ENCODE data around the gene PDE4D.
"Not testable (repeated sequence)": the region's sequence is repeated elsewhere in the genome, so short reads cannot be mapped to it uniquely, and the experiment has no call there.

Gene PDE4D

DNA sequence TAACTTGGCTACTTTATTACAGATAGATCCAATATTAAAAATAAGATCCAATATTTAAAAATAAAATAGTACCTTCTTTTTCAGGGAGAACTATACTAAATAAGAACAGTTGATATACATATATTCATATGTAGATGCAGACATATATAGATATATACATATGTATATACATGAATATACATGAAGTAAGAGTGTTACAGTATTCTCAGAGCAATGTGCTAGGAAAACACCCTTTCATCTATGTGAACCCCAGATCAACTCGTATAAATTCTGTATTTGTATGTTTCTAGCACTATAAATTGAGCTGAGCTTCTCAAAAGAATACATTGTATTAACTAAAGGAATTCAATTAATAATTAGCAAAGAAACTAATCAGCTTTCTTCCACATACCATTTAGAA lies 287.6 kb downstream of the PDE4D start:
- no peak for DNase-seq

DNA sequence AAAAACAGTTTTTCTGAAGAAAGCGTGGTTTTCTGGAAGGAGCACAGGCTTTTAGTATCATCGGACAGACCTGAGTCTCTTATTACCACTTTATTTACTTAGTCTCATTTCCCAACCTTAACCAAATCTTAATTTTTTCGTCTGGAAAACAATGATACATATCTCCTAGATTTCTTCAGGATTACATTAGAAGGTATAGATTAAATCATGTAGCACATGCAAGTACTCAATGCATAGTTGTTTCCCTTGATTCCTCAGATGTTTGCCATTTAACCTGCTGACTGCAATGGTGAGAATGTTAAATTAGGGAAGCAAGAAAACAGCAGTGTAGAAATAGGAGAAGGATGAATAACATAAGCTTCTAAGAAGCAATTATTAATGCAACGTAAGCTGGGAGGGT lies 289.4 kb downstream of the PDE4D start:
- DNase-seq, result no peak

DNA sequence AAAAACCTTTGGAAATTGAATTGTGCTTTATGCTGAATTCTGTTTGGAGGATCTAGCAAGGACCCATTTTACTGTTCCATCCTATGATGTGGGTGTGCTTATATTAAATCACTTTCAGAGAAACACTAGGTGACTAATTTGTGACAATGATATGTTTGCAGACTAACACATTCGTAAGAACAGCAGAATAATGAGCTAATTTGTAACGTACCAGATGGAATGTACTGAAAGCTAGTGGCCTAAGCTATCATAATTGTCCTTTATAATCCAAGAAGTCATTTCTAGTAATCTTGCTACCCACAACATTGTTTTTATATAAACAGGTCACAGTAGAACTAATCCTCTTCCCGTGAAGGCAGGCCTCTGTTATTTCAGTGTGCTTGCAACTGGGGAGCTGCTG lies 292.5 kb downstream of the PDE4D start:
- no peak for DNase-seq

DNA sequence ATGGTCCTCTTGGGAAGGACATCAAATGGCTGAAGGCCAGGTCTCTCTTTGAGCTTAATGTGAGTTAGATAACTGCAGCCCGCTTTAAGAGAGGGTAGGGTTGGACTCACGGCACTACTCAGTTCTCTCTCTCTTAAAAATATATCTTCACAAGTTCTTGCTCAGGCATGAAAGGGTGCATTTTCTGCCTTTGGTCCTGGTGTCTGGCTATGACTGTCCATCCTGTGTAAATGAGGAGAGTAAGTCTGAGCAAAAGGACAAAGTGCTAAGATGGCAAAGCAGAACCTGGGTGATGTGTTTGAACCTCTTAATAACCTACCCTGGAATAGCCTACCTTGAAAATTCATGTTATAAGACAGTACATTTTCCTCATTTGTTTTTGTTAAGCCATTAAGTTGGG lies 293.4 kb downstream of the PDE4D start:
- no peak for DNase-seq

DNA sequence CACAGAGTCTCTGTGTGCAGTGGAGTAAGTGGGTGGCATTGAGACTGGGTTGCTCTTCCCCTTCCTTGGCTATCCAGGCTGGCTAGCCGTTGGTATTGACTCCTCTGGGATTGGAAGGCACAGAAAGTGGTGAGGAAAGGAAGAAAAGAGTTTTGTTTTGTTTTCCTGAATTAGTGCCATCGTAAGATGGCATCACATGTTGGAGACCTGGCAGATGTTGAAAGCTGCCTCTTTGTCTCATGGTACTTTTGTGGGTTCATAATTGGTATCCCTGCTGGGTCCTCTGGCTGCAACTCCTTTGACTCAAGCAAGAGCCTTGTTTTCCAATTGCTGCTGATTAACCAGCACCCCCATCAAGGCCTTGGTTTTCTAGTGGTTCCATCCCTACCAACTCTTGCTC lies 293.8 kb downstream of the PDE4D start:
- DNase-seq, result no peak

DNA sequence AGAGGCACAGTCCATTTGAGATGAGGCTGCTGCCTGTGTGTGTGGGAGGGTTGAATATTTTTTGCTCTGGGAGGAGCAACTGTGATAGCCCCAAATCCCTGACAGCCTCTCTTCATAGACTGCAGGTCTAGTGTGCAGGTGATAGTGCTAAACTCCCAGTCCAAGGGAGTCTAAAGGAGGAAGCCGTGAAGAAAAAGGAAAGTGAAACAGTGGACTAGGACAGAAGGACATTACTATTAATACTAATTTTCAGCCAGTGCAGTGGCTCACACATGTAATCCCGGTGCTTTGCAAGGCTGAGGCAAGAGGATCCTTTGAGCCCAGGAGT lies 295.0 kb downstream of the PDE4D start:
- no peak for DNase-seq

DNA sequence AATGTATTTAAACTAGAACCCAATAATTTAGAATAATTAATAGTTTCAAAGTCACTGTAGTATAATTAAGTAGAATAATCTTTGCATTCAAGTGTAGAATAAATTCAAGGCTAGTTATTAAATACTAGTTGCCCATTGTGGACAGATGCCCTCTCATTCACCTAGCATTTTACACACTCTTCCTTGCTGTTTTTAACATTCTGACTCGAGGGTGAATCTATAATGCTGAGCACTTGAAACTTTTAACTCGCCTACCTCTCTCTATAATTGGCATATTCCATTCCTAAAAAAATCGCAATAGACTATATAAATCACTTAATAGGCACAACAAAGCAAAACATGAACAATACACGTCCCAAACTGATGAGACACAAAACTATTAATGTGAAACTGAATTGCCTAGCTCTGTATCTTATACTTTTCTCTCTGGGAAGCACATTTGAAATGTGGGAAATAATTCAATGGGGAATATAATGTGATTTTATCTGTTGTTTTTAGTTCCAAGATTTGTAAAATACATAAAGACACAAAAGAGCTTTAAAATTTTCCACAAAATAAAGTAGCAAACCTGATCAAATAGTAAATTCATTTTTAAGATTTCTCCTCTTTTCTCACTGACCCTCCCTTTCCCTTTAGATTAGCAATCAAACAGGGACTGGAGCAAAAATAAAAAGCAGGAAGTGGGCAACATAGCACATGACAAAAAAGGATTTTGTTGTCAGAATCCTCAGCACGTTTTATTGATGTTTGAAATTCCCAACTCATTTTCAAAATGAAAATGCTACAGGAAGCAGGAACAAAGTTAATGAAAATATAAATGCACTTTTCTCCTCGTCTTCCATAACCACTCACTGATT lies 295.6 kb downstream of the PDE4D start:
- DNase-seq, result no peak

DNA sequence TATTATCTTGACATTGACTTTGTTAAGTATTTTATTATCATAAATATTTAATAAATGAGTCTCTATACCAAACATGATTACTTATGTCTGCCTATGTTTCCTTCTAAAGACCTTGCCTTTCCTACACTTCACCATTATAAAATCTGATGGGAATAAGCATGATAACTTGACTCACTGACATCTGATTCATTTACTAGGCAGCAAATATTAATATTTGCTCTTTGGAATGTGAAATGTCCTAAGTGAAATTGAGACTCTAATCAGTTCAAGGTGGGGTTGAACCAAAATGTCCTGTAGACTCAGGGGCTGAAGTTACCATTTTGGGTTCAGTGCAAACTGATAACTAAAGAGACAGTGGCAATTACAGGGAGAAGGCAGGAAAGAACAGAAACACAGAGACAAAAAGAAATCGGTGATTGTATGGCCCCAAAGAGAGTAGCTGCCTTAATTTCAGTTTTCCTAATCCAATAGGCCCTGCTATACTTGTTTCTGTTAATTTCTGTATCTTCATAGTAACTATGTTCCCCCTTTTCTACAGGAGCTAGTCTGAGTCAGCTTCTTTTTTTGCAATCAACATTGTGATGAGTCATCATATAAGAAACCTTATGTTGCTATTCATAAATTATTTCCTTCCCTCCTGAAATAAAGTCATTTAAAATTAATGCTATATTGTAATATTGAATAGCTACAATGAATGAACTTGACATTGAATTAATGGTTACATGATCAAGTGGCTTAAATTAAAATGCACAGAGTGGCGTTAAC lies 296.8 kb downstream of the PDE4D start:
- DNase-seq, result peak; percentile 57

DNA sequence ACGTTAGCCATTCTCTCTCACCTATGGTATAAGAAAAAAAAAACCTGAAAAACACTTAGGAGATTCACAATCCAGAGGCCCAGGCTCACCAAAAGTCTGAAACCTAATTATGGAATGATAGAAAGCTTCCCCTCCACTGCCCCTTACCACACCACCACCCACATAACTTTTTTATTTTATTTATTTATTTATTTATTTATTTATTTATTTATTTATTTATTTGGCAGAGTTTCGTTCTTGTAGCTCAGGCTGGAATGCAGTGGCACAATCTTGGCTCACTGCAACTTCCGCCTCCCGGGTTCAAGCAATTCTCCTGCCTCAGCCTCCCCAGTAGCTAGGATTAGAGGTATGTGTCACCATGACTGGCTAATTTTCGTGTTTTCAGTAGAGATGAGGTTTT lies 299.4 kb downstream of the PDE4D start:
- not testable (repeated sequence) for DNase-seq

DNA sequence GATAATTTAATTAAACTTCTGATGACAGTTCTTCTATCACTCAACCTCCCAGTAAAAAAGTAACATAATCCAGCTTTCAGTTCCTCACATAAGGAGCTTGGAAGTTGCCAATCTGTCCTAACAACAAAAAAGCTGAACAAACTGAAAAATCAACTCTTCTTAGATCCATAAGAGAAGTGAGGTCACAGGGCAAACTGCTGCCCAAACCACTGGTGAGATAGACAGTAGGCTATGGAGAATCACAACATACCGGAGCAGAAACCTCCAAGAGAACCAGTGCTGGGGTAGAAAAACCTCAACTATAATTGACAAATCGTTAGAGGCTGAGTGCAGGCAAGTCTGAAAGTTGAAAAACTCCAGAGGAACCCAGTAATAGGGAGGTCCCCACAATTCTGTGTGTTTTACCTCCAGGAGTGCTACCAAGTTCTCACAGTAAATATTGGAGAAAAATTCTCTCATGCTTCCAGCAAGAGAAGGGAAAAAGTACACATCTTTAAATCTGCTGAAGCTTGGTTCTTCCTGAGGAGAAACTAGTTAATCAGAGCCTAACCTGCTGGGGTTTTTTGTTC lies 300.0 kb downstream of the PDE4D start:
- DNase-seq, result no peak

DNA sequence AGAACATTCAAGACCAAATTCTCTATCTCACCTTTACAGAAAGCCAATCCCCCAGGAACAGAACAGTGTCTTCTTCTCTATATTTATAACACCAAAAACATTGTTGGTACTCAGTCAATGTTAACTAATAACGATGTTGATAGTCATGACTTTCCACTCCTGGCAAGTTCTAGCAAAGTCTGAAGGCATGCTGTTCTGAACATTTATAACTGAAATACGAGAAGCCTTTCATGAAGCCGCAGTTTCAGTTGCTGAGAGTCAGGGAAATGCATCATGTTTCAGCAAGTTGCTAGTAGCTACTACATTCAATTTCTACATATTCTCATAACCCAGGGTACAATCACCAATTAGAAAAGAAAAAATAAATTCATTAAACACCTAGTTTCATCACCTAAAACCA lies 301.4 kb downstream of the PDE4D start:
- peak; percentile 33 for DNase-seq

DNA sequence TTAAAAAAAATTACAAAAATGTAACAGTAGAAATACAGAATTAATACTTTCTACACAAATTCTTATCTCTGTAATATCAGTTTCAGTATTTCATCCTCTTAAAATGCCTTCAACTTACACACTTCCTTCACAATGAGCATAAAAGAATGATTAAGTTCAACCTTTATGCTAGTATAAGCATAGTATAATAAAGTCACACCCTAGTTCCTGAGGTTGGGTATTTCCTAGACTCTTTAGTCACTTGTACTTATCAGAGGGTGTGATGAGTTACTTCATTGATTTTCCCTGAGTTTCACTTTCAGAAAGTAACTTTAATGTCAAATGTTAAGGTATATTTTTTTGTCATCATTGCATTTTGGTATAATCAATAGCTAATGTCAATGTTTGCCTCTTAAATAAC lies 302.4 kb downstream of the PDE4D start:
- no peak for DNase-seq

DNA sequence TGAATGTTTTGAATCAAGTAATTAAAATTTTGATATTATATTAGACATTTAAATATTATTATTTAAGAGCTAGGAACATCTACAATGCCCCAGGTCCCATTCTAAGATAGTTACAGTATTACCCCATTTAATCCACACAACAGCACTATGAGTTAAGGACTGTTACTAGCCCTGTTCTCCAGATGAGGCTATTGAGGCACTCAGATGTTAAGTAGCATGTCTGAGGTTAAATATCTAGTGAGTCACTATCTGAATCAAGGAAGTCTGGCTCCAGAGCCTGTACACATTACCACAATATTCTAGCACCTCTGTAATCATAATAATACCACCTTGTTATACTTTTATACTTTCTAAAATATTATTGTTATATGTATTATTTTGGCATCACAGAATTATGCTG lies 304.6 kb downstream of the PDE4D start:
- DNase-seq, result peak; percentile 33

DNA sequence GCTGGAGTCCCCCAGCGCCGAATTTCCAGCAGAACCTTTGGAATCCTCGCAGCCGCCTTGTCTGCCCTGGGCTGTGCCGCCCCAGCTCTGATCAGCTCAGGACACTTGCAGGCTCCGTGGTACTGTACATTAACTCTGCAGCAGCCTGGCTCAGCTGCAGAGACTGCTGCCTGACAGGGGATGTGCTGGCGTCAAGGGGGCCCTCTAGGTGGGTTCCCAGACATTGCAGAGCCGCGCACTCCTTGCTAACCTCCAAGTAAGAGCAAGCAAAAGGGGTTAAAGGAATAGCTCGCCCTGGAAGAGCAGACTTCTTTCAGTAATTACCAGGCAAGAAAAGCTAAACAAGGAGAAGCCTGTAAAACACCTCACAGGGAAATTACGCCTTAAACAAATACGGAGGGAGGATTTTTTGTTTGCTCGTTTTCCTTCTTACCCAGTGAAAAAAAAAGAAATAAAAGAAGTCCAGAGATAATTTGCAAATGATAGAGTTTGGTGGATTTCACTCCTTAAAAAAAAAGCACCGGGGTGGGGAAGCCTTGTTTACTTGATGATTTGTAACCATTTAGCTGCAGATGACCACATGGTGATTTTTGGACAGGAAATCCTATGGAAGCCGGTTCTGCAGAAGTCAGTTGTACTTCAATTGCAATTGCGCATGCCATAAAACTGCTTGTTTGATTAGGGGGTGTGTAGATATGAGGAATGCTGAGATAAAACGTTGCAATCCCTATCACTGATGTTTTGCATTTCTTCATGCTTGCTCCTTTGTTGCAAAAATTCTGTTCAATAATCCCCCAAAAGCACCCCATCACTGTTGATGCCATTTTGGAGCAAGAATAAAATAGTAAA lies 305.8 kb downstream of the PDE4D start:
- peak; percentile 70 for DNase-seq

DNA sequence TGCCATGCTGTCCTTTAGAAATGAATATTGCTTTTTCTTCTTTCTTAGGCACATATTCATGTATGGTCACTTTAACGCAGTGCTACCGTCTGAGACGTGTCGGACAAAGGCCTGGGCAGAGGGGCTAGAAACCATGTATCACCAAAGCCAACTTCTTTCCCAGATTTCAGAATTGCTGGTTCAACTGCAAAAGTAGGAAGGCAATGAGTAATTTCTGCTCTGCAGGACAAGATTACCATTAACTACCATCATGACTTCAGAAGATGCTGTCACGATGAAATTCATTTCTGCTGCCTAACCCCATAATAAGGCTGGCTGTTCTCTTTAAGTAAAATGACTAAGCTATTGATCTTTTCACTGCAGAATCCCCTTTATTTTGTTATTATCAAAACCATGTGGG lies 306.7 kb downstream of the PDE4D start:
- no peak for DNase-seq

DNA sequence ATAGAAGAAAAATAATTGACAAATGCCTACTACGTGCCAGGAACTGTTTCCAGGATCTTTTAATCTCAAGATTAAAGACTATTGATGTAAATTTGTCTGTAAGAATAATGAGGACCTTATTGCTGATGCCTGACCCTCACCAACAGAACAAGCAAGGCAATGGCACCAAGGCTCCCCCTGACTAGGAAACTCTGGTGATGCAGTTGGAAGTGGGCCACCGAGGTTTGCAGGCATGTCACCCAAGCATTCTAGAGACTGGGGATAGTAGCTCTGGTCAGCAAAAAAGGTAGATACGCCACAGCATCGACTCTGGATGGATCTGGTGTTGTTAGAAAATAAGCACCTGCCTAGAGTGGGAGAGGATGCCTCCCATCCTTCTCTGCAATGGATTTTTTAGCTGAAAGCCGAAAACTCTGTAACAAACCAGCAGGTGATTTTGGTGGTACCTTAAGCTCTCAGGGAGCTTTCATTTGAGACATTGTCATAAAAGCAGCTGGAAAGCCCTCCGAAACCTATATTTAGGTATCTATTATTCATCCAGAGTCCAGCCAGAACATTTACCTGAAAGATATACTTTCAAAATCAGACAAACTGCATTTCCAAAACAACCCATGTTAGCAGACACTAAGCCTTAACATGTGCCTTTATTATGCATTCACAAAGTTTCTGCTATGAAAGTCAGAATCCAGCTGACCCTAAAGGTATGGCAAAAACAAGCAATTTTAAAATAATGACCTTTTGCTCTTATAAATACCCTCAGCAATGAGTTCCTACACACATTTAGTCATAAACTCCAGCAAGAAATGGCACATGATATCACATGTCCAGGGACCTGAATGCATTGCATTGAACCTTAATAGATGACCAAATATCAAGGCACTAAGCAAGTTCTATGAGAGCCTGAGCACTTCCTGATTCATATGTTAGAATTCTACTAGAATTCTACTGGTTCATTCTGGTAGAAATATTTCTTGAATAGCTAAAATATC lies 308.4 kb downstream of the PDE4D start:
- DNase-seq, result no peak

DNA sequence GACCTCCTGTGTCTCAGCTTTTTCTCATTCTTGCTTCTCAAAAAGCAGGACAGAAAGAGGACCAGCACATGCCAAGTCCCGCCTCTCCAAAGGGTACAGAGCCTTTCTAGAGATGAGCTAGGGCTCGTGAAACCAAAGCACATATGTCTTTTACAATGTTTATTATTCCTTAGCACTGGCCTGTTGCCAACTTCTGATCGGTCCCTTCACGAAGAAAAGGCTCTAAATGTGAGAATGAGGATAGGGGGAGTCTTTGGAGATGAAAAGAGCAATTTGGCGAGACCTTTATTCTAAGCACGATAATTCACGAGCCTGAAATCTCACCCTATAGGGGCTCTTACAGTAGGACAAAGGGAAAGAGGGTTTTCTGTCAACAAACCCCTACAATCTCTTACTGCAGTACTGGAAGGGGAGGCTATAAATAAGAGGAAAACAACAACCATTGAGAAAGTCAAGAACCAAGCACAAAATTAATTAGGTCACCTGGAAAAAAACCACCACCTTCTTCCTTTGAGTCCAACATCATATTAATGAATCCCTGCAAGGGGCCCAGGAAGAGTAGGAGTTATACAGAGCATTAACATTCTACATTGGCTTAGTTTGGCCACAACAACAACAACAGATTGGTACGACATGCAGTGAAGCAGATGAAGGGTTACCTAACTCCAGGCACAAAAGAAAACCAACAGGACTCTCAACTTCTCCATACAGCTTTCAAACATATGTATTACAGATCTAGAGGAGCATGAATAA lies 309.5 kb downstream of the PDE4D start:
- DNase-seq, result no peak

DNA sequence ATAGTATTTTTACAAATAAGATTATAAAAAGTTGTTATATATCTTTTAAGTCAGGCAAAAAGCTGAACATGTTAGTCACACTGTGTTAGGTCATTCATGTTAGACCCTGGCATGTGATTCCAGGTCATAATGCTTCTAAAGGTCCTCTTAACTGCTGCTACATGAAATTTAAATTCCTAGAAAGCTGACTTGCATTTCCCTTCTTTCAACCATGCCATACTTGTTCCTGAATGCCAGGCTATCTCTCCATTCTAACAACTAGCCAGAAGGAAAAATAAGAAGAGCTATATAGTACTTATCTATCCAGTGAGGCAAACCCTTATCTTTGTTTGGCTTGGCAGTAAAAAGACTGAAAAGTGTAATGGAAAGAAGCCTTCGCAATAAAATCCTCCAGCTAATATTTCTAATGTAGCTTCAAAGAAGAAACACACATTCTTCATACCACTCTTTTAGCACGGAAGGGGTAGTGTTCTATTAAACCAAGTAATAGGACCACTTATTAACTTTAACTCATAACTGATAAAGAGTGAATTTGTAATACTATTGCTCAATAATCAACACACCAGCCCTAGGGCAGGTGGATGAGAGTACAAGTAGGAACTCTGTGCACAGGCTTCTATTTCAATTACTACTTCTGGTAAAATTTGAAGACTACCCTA lies 310.2 kb downstream of the PDE4D start:
- no peak for DNase-seq

DNA sequence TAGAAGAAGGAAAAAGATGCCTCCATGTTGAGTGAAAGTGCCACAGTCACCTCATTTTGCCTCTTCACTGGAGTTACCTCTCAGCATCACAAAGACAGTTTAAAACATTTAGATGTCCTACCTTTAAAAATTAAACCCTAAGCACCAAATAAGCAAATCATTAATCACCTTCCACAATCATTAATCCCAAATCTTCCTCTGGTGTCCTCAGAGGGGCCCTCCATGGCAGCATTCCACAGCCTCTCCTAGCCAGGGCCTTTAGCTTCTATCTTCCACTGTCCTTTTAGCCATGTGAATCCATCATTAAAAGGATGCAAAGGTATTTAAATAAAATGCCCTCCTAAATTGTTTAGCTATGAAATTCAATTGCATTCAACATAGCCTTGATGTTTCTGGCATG lies 310.8 kb downstream of the PDE4D start:
- no peak for DNase-seq

DNA sequence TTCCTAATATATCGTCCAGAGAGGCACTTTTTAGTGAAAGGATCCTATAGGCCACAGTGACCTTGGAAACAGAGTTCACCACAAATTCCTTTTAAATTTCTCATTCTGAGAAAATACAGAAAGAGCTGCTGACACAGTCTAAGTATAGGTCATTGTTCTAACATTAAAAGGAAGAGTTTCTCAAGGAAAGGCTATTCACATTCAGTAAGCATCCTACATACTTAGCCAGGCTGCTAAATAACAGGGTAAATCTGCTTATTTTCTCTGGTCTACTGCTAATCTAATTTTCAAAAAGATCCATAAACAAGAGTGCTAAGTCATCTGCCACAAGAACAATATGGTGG lies 313.7 kb downstream of the PDE4D start:
- DNase-seq, result no peak
